ENCODE measurements around the gene APBB1IP.

DNA sequence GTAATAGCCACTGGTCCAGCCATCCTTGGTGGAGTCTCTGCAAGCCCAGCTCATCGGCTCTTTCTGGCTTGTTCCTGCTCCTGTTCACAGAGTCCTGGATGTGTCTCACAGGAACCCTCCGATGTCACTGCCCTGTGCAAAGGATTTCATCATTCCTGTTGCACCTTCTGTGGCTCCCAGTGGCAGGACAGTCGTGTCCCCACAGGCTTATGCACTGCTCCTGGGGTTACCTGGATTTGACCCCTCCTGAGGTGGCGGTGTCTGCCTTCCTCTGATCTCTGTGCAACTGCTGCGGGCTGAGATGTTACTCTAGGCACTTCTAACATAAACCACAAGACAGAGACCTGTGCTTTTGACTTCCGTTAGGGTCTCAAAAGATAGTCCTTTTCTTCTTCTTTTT lies 30.6 kb downstream of the APBB1IP start:
- TF ChIP-seq, protein P1, sequence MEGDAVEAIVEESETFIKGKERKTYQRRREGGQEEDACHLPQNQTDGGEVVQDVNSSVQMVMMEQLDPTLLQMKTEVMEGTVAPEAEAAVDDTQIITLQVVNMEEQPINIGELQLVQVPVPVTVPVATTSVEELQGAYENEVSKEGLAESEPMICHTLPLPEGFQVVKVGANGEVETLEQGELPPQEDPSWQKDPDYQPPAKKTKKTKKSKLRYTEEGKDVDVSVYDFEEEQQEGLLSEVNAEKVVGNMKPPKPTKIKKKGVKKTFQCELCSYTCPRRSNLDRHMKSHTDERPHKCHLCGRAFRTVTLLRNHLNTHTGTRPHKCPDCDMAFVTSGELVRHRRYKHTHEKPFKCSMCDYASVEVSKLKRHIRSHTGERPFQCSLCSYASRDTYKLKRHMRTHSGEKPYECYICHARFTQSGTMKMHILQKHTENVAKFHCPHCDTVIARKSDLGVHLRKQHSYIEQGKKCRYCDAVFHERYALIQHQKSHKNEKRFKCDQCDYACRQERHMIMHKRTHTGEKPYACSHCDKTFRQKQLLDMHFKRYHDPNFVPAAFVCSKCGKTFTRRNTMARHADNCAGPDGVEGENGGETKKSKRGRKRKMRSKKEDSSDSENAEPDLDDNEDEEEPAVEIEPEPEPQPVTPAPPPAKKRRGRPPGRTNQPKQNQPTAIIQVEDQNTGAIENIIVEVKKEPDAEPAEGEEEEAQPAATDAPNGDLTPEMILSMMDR (IDR thresholded peaks at IDR 0.05), result no peak
- no peak for TF ChIP-seq ZFX (IDR thresholded peaks at IDR 0.05; ENCODE audit: borderline replicate concordance)

All from 22Rv1 (cell line).